AG04449 (cell line): ENCODE data around the gene KDELR3.

Source experiments
- CTCF ChIA-PET: fragments of 350-600 bp; formaldehyde crosslinking; extraction: SDS; loops from one replicate; lab custom pipeline; 2021; ENCODE audit warnings: antibody characterized with exemption; lab: Yijun Ruan, JAX
- POLR2A ChIA-PET: fragments of 400-600, 350-600 bp; formaldehyde crosslinking; extraction: SDS; loops from one replicate; lab custom pipeline; 2020; ENCODE audit warnings: antibody characterized with exemption, inconsistent platforms; lab: Yijun Ruan, JAX
- DNase-seq: peaks from one replicate; pipeline ENCODE4 v3.0.0-alpha.2; 2010; ENCODE audit warnings: low read depth, low spot score
- H3K4me3 ChIP-seq: 2 replicates; pipeline ENCODE4 v1.5.1; 2011; ENCODE audit warnings: low read depth, mild to moderate bottlenecking, control low read depth, low read length
- TF ChIP-seq, protein P1 (sequence below): IDR thresholded peaks from one replicate; pipeline ENCODE4 v1.5.1; 2011; ENCODE audit warnings: mild to moderate bottlenecking, moderate library complexity, low read length, control low read depth, inconsistent platforms; ENCODE audit not compliant: insufficient read depth; ENCODE audit errors: missing control alignments

Gene KDELR3

DNA sequence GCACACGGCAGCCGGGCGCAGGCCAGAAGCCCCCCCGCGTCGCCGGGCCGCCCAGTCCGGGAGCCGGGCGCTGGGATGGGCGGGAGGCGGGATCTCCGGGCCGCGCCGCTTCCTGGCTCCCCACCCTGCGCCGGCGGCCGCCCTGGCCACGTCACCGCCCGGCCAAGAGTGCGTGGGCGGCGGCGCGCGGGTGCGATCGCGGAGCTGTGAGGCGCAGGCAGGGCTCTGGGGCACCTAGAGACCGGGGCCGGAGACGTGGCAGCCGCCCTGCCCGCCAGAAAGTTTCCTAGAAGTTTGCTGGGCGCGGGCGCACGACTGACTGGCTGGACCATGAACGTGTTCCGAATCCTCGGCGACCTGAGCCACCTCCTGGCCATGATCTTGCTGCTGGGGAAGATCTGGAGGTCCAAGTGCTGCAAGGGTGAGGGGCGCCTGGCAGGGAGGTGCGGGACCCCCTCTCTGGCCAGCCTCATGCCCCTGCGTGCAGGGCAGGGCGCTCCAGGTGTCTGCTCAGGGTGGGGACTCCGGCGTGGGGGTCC lies at the start of gene KDELR3:
Gene KDELR3 (plus strand): TSS at position 193 of the 539 bp plus-strand sequence. CDS start 138 bp downstream, at position 331.
- TF ChIP-seq, protein P1, sequence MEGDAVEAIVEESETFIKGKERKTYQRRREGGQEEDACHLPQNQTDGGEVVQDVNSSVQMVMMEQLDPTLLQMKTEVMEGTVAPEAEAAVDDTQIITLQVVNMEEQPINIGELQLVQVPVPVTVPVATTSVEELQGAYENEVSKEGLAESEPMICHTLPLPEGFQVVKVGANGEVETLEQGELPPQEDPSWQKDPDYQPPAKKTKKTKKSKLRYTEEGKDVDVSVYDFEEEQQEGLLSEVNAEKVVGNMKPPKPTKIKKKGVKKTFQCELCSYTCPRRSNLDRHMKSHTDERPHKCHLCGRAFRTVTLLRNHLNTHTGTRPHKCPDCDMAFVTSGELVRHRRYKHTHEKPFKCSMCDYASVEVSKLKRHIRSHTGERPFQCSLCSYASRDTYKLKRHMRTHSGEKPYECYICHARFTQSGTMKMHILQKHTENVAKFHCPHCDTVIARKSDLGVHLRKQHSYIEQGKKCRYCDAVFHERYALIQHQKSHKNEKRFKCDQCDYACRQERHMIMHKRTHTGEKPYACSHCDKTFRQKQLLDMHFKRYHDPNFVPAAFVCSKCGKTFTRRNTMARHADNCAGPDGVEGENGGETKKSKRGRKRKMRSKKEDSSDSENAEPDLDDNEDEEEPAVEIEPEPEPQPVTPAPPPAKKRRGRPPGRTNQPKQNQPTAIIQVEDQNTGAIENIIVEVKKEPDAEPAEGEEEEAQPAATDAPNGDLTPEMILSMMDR, result no peak
- POLR2A ChIA-PET, result interaction anchor here (0.6 to 1.4 kb wide), 2 partner anchors 16 to 274 kb away, joined by 3 to 4 read pairs; no protein-coding TSS in a partner anchor
- CTCF ChIA-PET, result interaction anchor here (1.0 to 1.2 kb wide), 3 partner anchors 10 to 22 kb away, joined by 3 to 6 read pairs (median 4); no protein-coding TSS in a partner anchor
- DNase-seq, result no peak
- H3K4me3 ChIP-seq, result peak within 1 kb of the TSS; percentile 94

DNA sequence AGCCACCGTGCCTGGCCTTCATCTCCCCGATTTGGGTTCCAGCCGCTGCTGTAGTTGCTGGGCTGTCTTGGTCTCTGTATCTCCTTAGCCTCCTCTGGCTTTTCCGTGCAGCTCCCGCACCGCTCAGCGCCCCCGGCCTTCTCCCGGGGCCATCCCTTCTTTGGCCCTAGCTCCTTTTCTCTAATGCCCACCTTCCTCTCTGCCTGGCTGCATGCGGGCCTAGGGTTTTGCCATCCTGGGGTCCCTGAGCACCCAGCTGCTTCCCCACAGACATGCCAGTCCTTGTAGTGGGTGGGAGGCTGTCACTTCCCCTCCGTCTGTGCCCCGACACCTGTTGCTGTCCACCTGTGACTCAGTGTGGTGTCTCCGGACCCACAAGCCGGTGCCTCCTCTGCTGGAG lies 49.3 kb upstream of the KDELR3 start:
- CTCF ChIA-PET, result no interaction called here
- DNase-seq, result no peak
- POLR2A ChIA-PET, result no interaction called here
- TF ChIP-seq, protein P1, result no peak
- H3K4me3 ChIP-seq, result no peak overlapping the region

DNA sequence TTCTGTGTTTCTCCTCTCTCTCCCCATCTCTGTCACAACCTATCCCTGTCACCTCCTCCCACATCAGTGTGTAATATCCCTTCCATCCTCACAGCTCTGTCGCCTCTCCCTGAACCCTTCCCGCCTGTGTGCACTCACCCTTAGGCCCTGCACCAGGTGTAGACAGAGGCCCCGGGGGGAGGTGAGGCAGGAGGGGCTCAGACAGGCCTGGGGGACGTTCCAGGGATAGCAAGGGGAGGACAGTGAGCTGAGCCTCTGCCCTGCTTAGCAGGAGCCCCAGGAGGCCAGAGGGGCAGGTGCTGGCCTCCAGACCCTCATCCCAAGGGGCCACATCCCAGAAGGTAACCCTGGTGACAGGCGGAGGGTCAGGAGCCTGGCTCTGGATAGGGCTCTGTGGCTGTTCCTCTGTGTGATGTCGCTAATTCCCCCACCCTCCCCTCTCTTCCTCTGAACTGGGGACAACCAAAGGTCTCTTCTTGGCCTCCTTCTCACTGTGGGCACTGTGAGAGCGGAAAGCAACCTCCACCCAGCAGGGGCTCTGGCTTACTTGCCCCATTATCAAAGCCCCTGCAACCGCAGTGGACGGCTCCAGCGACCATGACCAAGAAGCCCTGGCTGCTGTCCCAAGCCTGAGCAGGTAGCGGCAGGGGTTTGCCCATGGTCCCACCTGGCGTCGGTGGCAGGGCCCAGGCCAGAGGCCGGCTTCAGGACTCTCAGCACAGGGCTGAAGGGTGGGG lies 48.6 kb upstream of the KDELR3 start:
- TF ChIP-seq, protein P1, result no peak
- ChIA-PET POLR2A (no interaction called here), CTCF (interaction anchor here (1.2 kb wide), 1 partner anchor 16 kb away, joined by 3 read pairs; no protein-coding TSS in a partner anchor)
- DNase-seq, result no peak
- H3K4me3 ChIP-seq, result no peak overlapping the region

DNA sequence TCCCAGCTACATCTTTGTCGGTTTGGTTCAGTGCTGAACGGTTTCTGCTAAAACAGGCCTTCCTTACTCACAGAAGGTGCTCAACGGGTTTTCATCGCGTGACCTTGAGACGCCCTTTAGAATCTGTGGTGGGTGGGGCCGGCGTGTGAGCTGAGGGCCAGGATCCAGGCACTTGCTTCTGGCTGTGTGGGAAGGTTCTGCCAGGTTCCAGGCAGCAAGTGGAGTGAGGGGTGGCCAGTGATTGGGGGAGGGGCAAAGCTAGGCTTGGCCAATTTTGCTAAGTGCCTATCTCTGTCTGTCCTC lies 48.1 kb upstream of the KDELR3 start:
- H3K4me3 ChIP-seq, result no peak overlapping the region
- TF ChIP-seq, protein P1, result no peak
- DNase-seq, result no peak
- POLR2A ChIA-PET, result no interaction called here
- CTCF ChIA-PET, result interaction anchor here (1.2 kb wide), 1 partner anchor 17 kb away, joined by 3 read pairs; no protein-coding TSS in a partner anchor

DNA sequence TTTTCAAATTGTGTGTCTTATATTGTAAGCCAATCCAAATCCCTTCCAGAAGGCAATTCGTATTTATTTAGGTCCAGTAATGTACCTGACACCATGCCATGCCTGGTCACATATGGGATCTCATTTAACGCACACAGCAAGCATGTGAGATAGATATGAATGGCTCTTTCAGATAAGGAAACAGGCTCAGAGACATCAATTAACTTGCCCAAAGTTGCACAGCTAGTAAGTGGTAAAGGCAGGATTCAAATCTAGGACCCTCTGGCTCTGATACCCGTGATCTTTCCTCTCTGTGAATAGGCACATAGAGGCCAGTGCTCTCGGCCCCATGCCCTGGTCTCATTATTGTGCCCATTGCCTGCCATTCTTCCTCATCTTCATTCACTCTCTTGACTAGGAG lies 47.2 kb upstream of the KDELR3 start:
- DNase-seq, result no peak
- no peak overlapping the region for H3K4me3 ChIP-seq
- ChIA-PET CTCF (interaction anchor here (0.6 kb wide), 1 partner anchor 10 kb away, joined by 3 read pairs; no protein-coding TSS in a partner anchor), POLR2A (no interaction called here)
- TF ChIP-seq, protein P1, result no peak
